ENCODE data around the gene IL1RAPL1.

- TF ChIP-seq POLR2AphosphoS5 (IDR thresholded peaks at IDR 0.05; ENCODE audit: low read depth, low read length): no peak
- TF ChIP-seq TAF1 (IDR thresholded peaks at IDR 0.05; ENCODE audit: borderline replicate concordance, insufficient read depth, low read length): no peak
Measured at GRCh38 chrX:29634516-29634915, 1047.3 kb downstream of the IL1RAPL1 start.

All from PFSK-1 (cell line).